Stromal cell of bone marrow (primary cell): Measurements from ENCODE around the gene PHF21A.
"Not testable (repeated sequence)": the region's sequence is repeated elsewhere in the genome, so short reads cannot be mapped to it uniquely, and the experiment has no call there.

Experiments
- DNase-seq: peaks from one replicate; pipeline ENCODE4 v3.0.0-alpha.2; 2012; ENCODE audit warnings: low read depth

PHF21A gene

GRCh38 chr11:45902452-45903380, 218.5 kb downstream of the PHF21A start:
- DNase-seq = no peak

- DNase-seq = no peak
These were observed 219.6 kb downstream of the PHF21A start for GRCh38 chr11:45901626-45902025.

- no peak for DNase-seq
These were observed 220.2 kb downstream of the PHF21A start for GRCh38 chr11:45900916-45901617.

- DNase-seq = not testable (repeated sequence)
These were observed 221.0 kb downstream of the PHF21A start for GRCh38 chr11:45900175-45900800.

DNA sequence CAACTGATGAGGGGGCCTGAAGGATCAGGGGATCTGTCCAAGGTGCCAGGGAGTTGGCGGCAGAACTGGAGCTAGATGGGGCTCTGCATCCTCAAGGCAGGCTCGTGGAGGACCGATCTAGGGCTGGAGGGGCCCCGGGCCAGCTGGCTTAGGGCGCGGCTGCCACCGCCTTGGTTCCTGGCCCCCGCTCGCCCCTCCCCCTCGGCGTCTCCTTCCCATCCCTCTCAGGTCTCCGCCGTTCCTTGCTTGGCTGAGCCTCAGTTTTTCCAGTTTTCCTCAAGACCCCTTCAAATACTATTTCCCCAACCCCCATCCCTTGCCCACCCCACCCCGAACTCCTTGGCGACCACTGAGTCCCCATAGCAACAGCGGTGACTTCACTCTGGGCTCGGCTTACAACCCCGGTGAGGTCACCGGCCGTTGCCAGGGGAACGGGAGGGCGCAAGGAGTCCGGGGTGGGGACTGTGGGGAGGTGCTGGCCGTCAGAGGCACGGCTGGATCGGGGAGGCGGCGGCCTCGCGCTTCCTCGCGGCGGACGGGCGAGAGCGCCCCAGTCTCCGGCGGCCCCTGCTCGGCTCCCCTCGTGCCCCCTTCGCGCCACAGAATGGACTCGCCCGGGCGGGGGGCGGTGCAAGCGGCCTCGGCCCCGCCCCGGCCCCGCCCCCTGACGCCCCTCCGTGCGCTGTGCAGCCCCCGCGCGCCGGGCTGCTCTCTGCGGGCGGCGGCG, 221.6 kb downstream of the PHF21A start:
- peak; percentile 83 for DNase-seq

GRCh38 chr11:45899086-45899447, 222.2 kb downstream of the PHF21A start:
- no peak for DNase-seq

DNA sequence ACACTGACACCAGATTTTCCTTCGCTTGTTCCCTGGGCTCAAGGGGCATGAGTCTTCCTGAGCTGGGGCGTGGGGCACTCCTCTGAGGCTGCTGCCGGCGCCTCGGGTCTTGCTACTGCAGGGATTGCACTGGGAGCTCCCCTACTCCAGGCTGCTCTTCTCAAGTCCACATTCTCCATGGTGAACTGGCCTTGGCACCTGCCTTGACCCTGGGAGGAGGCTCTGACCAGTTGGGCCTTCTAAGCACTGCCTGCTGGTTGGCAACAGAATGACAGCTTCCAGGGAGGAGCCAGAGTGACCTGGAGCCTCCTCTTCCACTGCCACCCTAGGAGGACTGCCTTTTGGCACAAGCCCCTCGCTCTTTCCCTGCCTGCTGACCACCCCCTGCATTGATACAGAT, 223.7 kb downstream of the PHF21A start:
- DNase-seq = no peak

- DNase-seq = no peak
These were observed 224.8 kb downstream of the PHF21A start for GRCh38 chr11:45896422-45896984.

DNA sequence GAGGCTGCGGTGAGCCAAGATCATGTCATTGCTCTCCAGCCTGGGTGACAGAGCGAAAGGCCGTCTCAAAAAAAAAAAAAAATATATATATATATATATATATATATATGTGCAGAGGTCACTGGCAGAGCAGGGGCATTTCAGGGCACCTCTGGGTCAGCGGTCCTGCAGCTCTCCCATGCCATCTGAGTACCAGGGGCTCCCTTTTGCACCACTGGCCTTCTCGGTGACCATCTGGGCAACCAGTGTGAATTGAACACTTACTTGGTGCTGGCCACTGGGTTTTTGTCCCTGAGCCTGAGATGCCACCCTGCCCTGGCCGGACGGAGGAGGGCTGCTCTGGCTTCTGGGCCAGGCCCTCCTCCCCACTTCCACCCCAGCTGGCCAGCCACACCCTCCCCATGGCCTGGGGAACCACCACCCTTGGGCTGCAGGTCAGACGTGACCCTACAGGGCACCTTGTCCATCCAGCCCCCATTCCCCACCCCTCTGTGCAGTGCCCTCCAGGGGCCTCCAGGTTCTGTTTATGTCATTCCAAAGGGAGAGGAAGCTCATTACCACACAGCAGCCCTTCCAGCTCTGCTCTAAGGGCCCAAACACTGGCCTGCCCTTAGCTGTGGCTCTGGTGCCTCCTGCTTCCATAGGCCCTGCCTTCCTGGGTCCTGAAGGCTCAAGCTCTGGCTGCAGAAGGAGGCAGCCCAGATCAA, 225.5 kb downstream of the PHF21A start:
- DNase-seq = no peak

DNA sequence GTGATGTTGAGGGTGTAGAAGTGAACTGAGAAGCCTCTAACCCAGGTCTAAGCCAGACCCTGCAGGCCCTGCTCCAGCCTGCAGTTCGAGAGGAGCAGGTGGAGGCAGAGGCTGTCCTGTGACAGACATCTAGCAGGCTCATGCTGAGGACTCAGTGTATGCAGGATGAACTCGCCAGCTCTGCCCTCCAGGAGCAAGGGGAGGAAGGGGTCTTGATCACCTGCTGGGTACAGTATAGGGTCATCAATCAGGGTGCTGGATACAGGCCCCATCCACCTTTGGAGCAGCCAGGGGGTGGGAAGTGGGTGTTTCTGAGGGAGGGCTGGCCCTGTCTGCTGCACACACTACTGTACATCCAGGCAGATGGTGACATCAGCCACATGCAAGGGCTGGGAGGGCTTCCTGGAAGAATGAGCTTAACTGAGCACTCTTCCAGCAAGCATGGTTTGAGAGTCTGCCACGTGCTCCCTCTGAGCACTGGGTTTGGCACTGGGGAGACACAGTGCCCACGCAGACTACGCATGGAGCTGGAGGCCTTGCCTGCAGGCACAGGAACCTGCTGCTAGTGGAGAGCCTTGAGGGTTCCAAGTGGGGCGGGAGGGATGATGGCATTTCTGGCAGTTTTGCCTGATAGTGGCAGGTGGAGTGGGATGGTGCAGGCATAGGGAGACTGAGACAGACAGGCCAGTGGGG, 226.6 kb downstream of the PHF21A start:
- no peak for DNase-seq

DNA sequence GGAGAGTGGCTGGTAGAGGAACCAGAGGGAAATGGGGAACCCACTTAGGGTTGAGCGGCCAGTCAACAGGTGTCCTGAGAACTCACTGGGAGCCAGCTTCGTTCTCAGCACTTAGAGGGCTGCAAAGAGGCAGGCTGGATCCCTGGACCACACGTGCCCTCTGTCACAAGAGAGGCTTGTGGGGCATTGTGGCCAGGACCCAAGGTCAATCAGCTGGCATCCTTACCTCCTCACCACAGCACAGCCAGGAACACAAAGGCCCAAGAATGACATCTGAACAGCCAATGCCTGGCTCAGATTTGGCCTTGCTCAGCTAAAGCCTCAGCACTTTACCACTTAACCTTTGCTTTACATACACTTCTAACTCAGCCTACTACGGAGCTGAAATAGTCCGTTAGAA, 228.4 kb downstream of the PHF21A start:
- DNase-seq = no peak

DNA sequence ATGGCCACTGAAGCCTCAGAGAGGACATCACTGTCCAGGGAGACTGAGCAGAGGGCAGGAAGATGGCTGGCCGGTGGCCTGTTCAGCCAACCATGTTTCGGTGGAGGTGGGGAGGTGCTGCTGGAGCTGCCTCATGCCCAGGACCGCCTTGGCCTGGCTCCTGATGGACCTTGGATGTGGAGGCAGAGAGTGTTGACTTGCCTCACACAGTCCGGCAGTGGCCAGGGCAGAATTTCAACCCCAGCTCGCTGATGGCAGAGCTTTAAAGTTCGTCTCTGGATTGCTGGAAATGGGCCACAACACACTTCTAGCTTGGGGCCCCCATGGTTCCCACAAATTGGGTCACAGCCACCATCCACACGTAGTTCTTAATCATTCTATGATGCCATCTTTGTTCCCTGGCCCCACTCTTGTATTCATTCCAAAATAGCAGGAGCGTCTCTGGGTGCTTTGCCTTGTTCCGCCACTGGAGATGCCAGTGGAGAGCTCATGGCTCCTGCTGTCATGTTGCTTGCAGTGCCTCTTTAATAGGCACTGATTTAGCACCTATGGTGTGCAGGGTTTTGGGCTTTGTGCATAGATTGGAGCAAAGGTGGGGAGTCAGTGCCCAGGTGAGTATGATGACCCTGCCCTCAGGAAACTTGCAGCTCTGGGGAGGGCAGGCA, 230.2 kb downstream of the PHF21A start:
- DNase-seq = no peak

- no peak for DNase-seq
These were observed 231.3 kb downstream of the PHF21A start for GRCh38 chr11:45889966-45890365.

DNA sequence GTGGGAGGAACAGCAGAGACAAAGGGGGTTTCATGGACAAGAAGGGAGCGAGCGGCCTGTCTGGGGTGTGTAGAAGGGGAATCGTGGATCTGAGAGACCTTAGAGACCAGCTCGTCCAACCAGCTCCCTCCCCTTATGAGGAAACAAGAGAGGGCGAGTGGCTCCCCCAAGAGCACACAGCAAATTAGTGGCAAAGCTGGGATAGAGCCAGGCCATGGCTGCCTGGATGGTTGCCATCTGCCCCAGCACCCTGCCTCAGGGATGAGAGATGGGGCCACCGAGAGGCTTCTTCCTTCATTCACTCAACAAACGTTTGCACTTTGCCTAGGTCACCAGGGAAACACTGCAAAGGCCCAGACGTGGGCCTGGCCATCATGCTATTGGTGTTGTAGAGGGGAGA, 231.7 kb downstream of the PHF21A start:
- DNase-seq = no peak

- no peak for DNase-seq
These were observed 233.7 kb downstream of the PHF21A start for GRCh38 chr11:45887587-45887986.

- no peak for DNase-seq
These were observed 234.3 kb downstream of the PHF21A start for GRCh38 chr11:45886816-45887520.

DNA sequence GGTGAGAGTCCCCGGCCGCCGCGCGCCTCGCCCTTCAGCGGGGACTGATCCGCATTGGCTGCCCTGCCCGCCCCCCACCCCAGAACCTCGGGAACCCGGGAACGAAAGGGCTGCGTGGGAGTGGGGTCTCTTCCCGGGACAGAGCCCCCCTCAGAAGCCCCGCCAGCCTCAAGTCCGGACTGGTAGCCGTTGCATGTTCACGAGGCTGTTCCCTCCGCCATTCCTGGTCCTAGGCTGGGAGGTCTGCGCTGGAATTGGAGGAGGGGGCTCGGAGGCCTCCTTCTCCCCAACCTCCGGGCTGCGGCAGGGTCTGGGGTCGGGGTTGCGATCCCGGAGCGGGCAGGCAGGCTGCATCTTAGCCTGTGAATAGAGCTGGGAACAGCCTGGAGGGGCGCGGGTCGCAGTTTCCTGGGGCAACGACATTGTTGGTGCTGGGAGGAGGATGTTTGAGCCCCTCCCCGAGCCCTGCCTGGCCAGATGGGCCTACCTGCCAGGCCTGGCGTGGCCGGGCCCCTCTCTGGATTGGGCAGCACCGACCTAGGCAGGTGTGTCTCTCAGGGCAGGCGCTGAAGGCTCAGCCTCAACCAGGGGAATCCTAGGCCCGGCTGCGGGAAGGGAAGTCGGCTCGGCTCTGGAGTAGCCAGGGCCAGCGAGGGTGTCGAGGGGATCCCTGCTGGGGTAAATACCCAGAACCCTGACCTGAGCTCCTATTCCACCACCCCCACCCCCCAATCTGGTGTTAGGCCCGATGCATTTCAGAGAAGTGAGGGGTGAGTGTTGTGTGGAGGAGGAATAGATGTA, 235.1 kb downstream of the PHF21A start:
- DNase-seq = no peak

- DNase-seq = no peak
These were observed 235.9 kb downstream of the PHF21A start, which contains the start of gene MAPK8IP1 for GRCh38 chr11:45885274-45885920. Gene MAPK8IP1, plus strand, starts transcription at chr11:45885651. Its CDS starts 170 bp downstream, at chr11:45885821.
